A673 (cell line): Measurements from ENCODE around the gene PACSIN2. TPM values are rescaled to one million over a fixed set of nuclear protein-coding genes. Genes with fewer than 3 reads are reported as not detected.
"Not testable (repeated sequence)": the region's sequence is repeated elsewhere in the genome, so short reads cannot be mapped to it uniquely, and the experiment has no call there.

Experiments used
- BruUV-seq: library from RNA; stranded (reverse); fragments of 400-500 nt; replicated peaks from 2 replicates; lab custom pipeline; 2021; lab: Mats Ljungman, UMichigan
- CTCF ChIA-PET: fragments of 300-600 bp; sonication (Branson Sonifier 250); formaldehyde crosslinking; loops from one replicate; lab custom pipeline; 2022; ENCODE audit warnings: antibody characterized with exemption; lab: Charles Lee
- POLR2A ChIA-PET: fragments of 300-600 bp; sonication (Branson Sonifier 250); formaldehyde crosslinking; loops from one replicate; lab custom pipeline; 2022; ENCODE audit warnings: antibody characterized with exemption; ENCODE audit not compliant: low non-redundant PET; lab: Charles Lee
- DNase-seq: peaks from one replicate; pipeline ENCODE4 v3.0.0-alpha.2; 2015; ENCODE audit warnings: low spot score
- H3K27ac ChIP-seq: fragments of 200-600 bp; sonication (generic); 2 replicates; pipeline ENCODE4 v1.5.1; 2016; ENCODE audit warnings: mixed run types, low read depth, mild to moderate bottlenecking, mixed read lengths, antibody characterized with exemption, low read length; ENCODE audit not compliant: poor library complexity, severe bottlenecking
- H3K27me3 ChIP-seq: fragments of 200-600 bp; sonication (generic); replicated peaks from 2 replicates; pipeline ENCODE4 v1.6.1; 2017; ENCODE audit warnings: mixed run types, low read depth, mild to moderate bottlenecking, mixed read lengths, antibody characterized with exemption, low read length; ENCODE audit not compliant: insufficient read depth, poor library complexity
- H3K36me3 ChIP-seq: fragments of 200-600 bp; sonication (generic); 2 replicates; pipeline ENCODE4 v1.6.1; 2016; ENCODE audit warnings: mixed run types, mild to moderate bottlenecking, mixed read lengths, antibody characterized with exemption, low read length; ENCODE audit not compliant: insufficient read depth, poor library complexity, severe bottlenecking
- H3K4me1 ChIP-seq: fragments of 200-600 bp; sonication (generic); 2 replicates; pipeline ENCODE4 v1.6.1; 2017; ENCODE audit warnings: mixed run types, mild to moderate bottlenecking, mixed read lengths, antibody characterized with exemption, low read length; ENCODE audit not compliant: insufficient read depth, poor library complexity, severe bottlenecking
- H3K4me3 ChIP-seq: fragments of 200-600 bp; sonication (generic); 2 replicates; pipeline ENCODE4 v1.5.1; 2016; ENCODE audit warnings: low read depth, mixed run types, mild to moderate bottlenecking, mixed read lengths, low read length; ENCODE audit not compliant: poor library complexity, severe bottlenecking
- H3K9me3 ChIP-seq: fragments of 200-600 bp; sonication (generic); 2 replicates; pipeline ENCODE4 v1.6.1; 2016; ENCODE audit warnings: mixed run types, low read depth, mild to moderate bottlenecking, mixed read lengths, antibody characterized with exemption, low read length; ENCODE audit not compliant: poor library complexity, severe bottlenecking
- EZH2 ChIP-seq: fragments of 200-600 bp; sonication (generic); IDR thresholded peaks from 2 replicates; pipeline ENCODE4 v1.6.1; 2017; ENCODE audit warnings: borderline replicate concordance, low read depth, mild to moderate bottlenecking, mixed read lengths, antibody characterized with exemption, low read length; ENCODE audit not compliant: poor library complexity, severe bottlenecking
- intact Hi-C: fragments of 100-400 bp; cut with micrococcal nuclease; formaldehyde crosslinking; loops from one replicate; pipeline ENCODE4 v1.10.0; 2022; ENCODE audit not compliant: unreplicated experiment
- total RNA-seq: library from RNA; stranded (reverse); gene quantifications from 2 replicates; pipeline ENCODE4 v1.2.3, GENCODE V29; 2021
- TF ChIP-seq, protein P1 (sequence below): fragments of 300-800, 200-600 bp; sonication (generic); conservative IDR thresholded peaks from 2 replicates; pipeline ENCODE4 v1.5.1; 2017; ENCODE audit warnings: low read depth, mild to moderate bottlenecking, antibody characterized with exemption, low read length, moderate library complexity, mixed read lengths

Gene PACSIN2
- total RNA-seq, 1 experiment from 2014 or later = 51.8 TPM

DNA sequence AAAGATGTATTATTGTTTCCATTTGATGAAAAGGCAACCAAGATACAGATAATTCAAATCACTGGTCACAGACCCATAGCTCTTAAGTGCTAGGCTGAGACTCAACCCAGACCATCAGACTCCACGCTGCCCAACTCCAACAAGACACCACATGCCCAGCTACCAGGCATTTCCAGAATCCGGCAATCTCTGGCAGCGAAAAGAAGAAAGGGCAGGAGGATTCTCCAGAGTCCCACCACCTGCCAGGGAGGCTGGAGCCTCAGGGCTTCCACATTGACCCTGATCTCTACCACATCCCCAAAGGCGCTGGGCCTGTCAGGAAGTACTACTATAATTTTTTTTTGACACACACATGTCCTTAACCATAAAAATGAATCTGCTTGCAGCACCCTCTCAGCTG is 96.4 kb downstream of the PACSIN2 start:
- Histone ChIP-seq H3K36me3 (no peaks in the 10 kb centered on the region), H3K9me3 (no peaks in the 10 kb centered on the region), H3K27ac (no peak overlapping the region), H3K27me3 (no peaks in the 10 kb centered on the region), H3K4me1 (peaks cover 8% of the 10 kb centered on the region), H3K4me3 (no peak overlapping the region)
- no peak for DNase-seq
- no peak for TF ChIP-seq EZH2
- TF ChIP-seq, protein P1, sequence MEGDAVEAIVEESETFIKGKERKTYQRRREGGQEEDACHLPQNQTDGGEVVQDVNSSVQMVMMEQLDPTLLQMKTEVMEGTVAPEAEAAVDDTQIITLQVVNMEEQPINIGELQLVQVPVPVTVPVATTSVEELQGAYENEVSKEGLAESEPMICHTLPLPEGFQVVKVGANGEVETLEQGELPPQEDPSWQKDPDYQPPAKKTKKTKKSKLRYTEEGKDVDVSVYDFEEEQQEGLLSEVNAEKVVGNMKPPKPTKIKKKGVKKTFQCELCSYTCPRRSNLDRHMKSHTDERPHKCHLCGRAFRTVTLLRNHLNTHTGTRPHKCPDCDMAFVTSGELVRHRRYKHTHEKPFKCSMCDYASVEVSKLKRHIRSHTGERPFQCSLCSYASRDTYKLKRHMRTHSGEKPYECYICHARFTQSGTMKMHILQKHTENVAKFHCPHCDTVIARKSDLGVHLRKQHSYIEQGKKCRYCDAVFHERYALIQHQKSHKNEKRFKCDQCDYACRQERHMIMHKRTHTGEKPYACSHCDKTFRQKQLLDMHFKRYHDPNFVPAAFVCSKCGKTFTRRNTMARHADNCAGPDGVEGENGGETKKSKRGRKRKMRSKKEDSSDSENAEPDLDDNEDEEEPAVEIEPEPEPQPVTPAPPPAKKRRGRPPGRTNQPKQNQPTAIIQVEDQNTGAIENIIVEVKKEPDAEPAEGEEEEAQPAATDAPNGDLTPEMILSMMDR = no peak
- CTCF ChIA-PET = no interaction called here
- BruUV-seq = no TSS peak
- intact Hi-C loops = no loop called here
- POLR2A ChIA-PET = interaction anchor here (0.6 kb wide), 1 partner anchor 298 kb away, joined by 3 read pairs; no protein-coding TSS in a partner anchor

GRCh38 chr22:42917358-42917757 is 97.6 kb downstream of the PACSIN2 start:
- H3K27me3 ChIP-seq, CTCF ChIA-PET, H3K4me1 ChIP-seq, DNase-seq, intact Hi-C loops, H3K36me3 ChIP-seq, H3K27ac ChIP-seq, BruUV-seq, H3K9me3 ChIP-seq, H3K4me3 ChIP-seq, POLR2A ChIA-PET: not testable (repeated sequence)

DNA sequence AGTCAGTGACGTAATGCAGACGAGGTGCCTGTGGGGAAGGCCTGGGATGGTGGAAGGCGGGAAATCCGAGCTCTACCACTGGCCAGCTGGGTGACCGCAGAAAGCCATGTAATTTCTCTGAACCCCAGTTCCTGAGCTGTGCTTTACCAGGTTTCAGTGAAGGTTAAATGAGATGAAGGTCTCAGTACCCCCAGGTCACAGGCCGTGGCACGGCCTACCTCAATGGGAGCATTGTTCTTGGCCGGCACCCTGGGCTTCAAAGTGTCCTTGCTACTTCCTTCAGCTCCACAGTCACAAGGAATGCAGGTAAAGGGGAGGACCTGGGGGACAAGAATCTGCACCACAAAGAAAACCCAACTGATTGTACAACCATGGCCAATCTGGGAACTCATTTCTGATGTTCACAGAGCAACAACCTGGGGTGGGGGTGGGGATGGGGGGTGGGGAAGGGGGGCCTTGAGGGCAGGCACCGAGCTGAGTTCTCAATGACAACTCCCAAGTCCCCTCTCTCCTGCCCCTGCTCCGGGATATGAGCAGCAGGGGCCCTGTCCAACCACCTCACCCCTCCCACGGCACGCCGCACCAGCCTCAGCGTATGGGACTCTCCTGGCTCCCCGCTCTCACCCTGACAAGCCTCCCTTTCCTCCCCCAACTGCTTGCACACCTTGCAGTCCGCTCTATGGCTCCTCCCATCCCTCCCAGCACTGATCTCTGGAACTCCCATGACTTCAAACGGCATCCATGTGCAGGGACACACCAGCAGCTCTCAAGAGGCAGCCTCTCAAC is 98.8 kb downstream of the PACSIN2 start:
- POLR2A ChIA-PET = no interaction called here
- H3K4me3 ChIP-seq = no peak overlapping the region
- no peak for DNase-seq

More for the DNA sequence above, 98.8 kb downstream of the PACSIN2 start:
- Histone ChIP-seq H3K9me3 (no peaks in the 10 kb centered on the region), H3K27ac (no peak overlapping the region), H3K27me3 (no peaks in the 10 kb centered on the region), H3K36me3 (no peaks in the 10 kb centered on the region), H3K4me1 (peaks cover 8% of the 10 kb centered on the region)
- intact Hi-C loops = no loop called here
- BruUV-seq = no TSS peak
- TF ChIP-seq EZH2 = no peak
- TF ChIP-seq, protein P1 = no peak
- CTCF ChIA-PET = no interaction called here
